Neural progenitor cell (in vitro differentiated cells): Measurements from ENCODE around the gene ACTL10. TPM values are rescaled to one million over a fixed set of nuclear protein-coding genes. Genes with fewer than 3 reads are reported as not detected.

Experiments
- DNase-seq: peaks from one replicate; pipeline ENCODE4 v3.0.0-alpha.2; 2016; ENCODE audit warnings: low spot score
- H2AFZ ChIP-seq: fragments of 200-600 bp; sonication (generic); replicated peaks from 2 replicates; pipeline ENCODE4 v1.6.1; 2016; ENCODE audit warnings: antibody characterized with exemption
- H3F3A ChIP-seq: fragments of 200-600 bp; sonication (generic); 2 replicates; pipeline ENCODE4 v1.6.1; 2016; ENCODE audit warnings: antibody characterized with exemption, low read depth
- H3K27ac ChIP-seq: fragments of 200-600 bp; sonication (generic); 2 replicates; pipeline ENCODE4 v1.5.1; 2016; ENCODE audit warnings: mild to moderate bottlenecking
- H3K27me3 ChIP-seq: fragments of 200-600 bp; sonication (generic); 2 replicates; pipeline ENCODE4 v1.6.1; 2016; ENCODE audit warnings: mild to moderate bottlenecking, moderate library complexity
- H3K36me3 ChIP-seq: fragments of 200-600 bp; sonication (generic); 2 replicates; pipeline ENCODE4 v1.5.1; 2016
- H3K4me1 ChIP-seq: fragments of 200-600 bp; sonication (generic); 2 replicates; pipeline ENCODE4 v1.6.1; 2016; ENCODE audit warnings: mixed run types
- H3K4me2 ChIP-seq: fragments of 200-600 bp; sonication (generic); 2 replicates; pipeline ENCODE4 v1.6.1; 2016
- H3K4me3 ChIP-seq: fragments of 200-600 bp; sonication (generic); 2 replicates; pipeline ENCODE4 v1.5.1; 2016
- H3K79me2 ChIP-seq: fragments of 200-600 bp; sonication (generic); 2 replicates; pipeline ENCODE4 v1.6.1; 2016; ENCODE audit warnings: low read depth
- H3K9ac ChIP-seq: fragments of 200-600 bp; sonication (generic); 2 replicates; pipeline ENCODE4 v1.6.1; 2016
- H3K9me3 ChIP-seq: fragments of 200-600 bp; sonication (generic); 2 replicates; pipeline ENCODE4 v1.5.1; 2016; ENCODE audit warnings: low read depth
- H4K20me1 ChIP-seq: fragments of 200-600 bp; sonication (generic); 2 replicates; pipeline ENCODE4 v1.6.1; 2016; ENCODE audit warnings: low read depth
- H3K27ac Mint-ChIP-seq: 3 replicates; pipeline ENCODE4 v1.8.0; 2021; ENCODE audit warnings: mixed read lengths
- H3K27me3 Mint-ChIP-seq: 2 replicates; pipeline ENCODE4 v1.8.0; 2022; ENCODE audit warnings: low read depth, mild to moderate bottlenecking, inconsistent platforms, moderate library complexity, mixed read lengths; ENCODE audit not compliant: insufficient read depth
- H3K36me3 Mint-ChIP-seq: 3 replicates; pipeline ENCODE4 v1.8.0; 2021; ENCODE audit warnings: mixed read lengths
- H3K4me1 Mint-ChIP-seq: 3 replicates; pipeline ENCODE4 v1.8.0; 2021; ENCODE audit warnings: mixed read lengths
- H3K4me3 Mint-ChIP-seq: 3 replicates; pipeline ENCODE4 v1.8.0; 2021; ENCODE audit warnings: mild to moderate bottlenecking, moderate library complexity, mixed read lengths
- H3K9me3 Mint-ChIP-seq: 3 replicates; pipeline ENCODE4 v1.8.0; 2020; ENCODE audit warnings: mixed read lengths
- EZH2 ChIP-seq: fragments of 200-600 bp; sonication (generic); IDR thresholded peaks from 2 replicates; pipeline ENCODE4 v1.6.1; 2017; ENCODE audit warnings: antibody characterized with exemption, mild to moderate bottlenecking, moderate library complexity
- EZH2phosphoT487 ChIP-seq: fragments of 200-600 bp; sonication (generic); IDR thresholded peaks from 2 replicates; pipeline ENCODE4 v1.6.1; 2017; ENCODE audit warnings: antibody characterized with exemption
- total RNA-seq: library from RNA; depleted of rRNA; stranded (reverse); fragments of >200 nt; gene quantifications from 2 replicates; pipeline ENCODE4 v1.2.3, GENCODE V29; 2015; ENCODE audit warnings: low replicate concordance
- TF ChIP-seq, protein P1 (sequence below): fragments of 200-600 bp; sonication (generic); IDR thresholded peaks from 2 replicates; pipeline ENCODE4 v1.5.1; 2017; ENCODE audit warnings: antibody characterized with exemption, mild to moderate bottlenecking

The ACTL10 gene
- total RNA-seq, 1 donor from 2014 or later: not detected

- Histone ChIP-seq H3K4me3 (no peak overlapping the region), H3K79me2 (no peaks in the 10 kb centered on the region), H3K4me1 (no peaks in the 10 kb centered on the region), H3K27me3 (no peaks in the 10 kb centered on the region), H3K9ac (no peak overlapping the region), H2AFZ (no peak overlapping the region), H3K27ac (no peak overlapping the region), H3K9me3 (no peaks in the 10 kb centered on the region), H4K20me1 (no peaks in the 10 kb centered on the region), H3K36me3 (no peaks in the 10 kb centered on the region), H3K4me2 (no peak overlapping the region), H3F3A (no peaks in the 10 kb centered on the region)
- Mint-ChIP-seq H3K4me3 (no peak overlapping the region), H3K9me3 (no peaks in the 10 kb centered on the region), H3K4me1 (no peaks in the 10 kb centered on the region), H3K36me3 (peaks cover 26% of the 10 kb centered on the region), H3K27me3 (peaks cover 2% of the 10 kb centered on the region), H3K27ac (no peak overlapping the region)
- no peak for DNase-seq
- TF ChIP-seq EZH2 (no peak), EZH2phosphoT487 (no peak)
- TF ChIP-seq, protein P1, sequence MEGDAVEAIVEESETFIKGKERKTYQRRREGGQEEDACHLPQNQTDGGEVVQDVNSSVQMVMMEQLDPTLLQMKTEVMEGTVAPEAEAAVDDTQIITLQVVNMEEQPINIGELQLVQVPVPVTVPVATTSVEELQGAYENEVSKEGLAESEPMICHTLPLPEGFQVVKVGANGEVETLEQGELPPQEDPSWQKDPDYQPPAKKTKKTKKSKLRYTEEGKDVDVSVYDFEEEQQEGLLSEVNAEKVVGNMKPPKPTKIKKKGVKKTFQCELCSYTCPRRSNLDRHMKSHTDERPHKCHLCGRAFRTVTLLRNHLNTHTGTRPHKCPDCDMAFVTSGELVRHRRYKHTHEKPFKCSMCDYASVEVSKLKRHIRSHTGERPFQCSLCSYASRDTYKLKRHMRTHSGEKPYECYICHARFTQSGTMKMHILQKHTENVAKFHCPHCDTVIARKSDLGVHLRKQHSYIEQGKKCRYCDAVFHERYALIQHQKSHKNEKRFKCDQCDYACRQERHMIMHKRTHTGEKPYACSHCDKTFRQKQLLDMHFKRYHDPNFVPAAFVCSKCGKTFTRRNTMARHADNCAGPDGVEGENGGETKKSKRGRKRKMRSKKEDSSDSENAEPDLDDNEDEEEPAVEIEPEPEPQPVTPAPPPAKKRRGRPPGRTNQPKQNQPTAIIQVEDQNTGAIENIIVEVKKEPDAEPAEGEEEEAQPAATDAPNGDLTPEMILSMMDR: no peak
These were observed 31.4 kb upstream of the ACTL10 start for GRCh38 chr20:33635341-33635740.

DNA sequence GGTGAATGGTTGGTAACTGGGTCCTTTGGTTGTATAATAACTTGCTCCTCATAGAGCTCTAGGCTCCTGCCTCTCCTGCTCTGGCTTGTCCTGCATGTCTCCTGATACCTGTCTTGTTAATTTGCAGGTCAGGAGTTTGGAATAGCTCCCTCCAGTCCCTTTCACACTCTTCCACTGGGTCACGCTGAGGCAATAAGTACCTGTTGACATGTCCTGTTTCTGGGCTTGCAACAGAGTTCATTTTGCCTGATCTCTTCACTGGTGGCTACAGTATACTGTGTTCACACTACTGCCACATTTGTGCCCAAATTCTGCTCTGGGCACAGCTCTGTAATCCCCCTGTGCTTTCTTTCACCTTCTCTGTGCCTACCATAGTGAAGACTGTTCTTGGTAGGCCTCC lies 30.0 kb upstream of the ACTL10 start:
- Mint-ChIP-seq H3K36me3 (peaks cover 20% of the 10 kb centered on the region), H3K4me3 (no peak overlapping the region), H3K27me3 (peaks cover 2% of the 10 kb centered on the region), H3K9me3 (no peaks in the 10 kb centered on the region), H3K27ac (no peak overlapping the region), H3K4me1 (no peaks in the 10 kb centered on the region)
- H3K9ac ChIP-seq: no peak overlapping the region
- H3K4me2 ChIP-seq: no peak overlapping the region
- TF ChIP-seq, protein P1: no peak
- TF ChIP-seq EZH2phosphoT487 (no peak), EZH2 (no peak)
- no peaks in the 10 kb centered on the region for H3K79me2 ChIP-seq
- H3K36me3 ChIP-seq: no peaks in the 10 kb centered on the region
- no peaks in the 10 kb centered on the region for H3K27me3 ChIP-seq
- H4K20me1 ChIP-seq: no peaks in the 10 kb centered on the region
- H2AFZ ChIP-seq: no peak overlapping the region
- no peak overlapping the region for H3K4me3 ChIP-seq
- DNase-seq: no peak
- no peak overlapping the region for H3K27ac ChIP-seq
- H3K4me1 ChIP-seq: no peaks in the 10 kb centered on the region
- no peaks in the 10 kb centered on the region for H3K9me3 ChIP-seq
- H3F3A ChIP-seq: no peaks in the 10 kb centered on the region

DNA sequence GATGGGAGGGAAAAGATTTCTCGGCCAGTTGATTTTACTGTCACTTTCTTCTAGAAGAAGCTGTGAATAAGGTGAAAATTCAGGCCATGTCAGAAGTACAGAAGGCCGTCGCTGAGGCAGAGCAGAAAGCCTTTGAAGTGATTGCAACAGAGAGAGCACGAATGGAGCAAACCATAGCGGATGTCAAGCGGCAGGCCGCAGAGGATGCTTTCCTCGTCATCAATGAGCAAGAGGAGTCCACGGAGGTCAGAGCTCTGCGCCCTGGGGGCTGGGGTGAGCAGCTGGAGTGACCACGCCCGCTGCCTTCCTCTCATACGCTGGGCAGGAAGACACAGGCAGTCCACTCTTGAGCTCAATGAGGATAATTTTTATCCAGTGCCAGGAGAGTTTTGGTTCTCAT lies 26.5 kb upstream of the ACTL10 start:
- no peak overlapping the region for H3K27ac ChIP-seq
- H3K36me3 ChIP-seq: no peaks in the 10 kb centered on the region
- no peak for DNase-seq
- H3K9ac ChIP-seq: no peak overlapping the region
- H3K79me2 ChIP-seq: no peaks in the 10 kb centered on the region
- H3K4me1 ChIP-seq: no peaks in the 10 kb centered on the region
- H4K20me1 ChIP-seq: no peaks in the 10 kb centered on the region
- no peaks in the 10 kb centered on the region for H3K9me3 ChIP-seq
- no peak overlapping the region for H3K27ac Mint-ChIP-seq
- no peak for TF ChIP-seq EZH2
- no peak for TF ChIP-seq EZH2phosphoT487
- TF ChIP-seq, protein P1: no peak
- no peak overlapping the region for H2AFZ ChIP-seq
- H3F3A ChIP-seq: no peaks in the 10 kb centered on the region
- H3K4me1 Mint-ChIP-seq: no peaks in the 10 kb centered on the region
- H3K4me3 Mint-ChIP-seq: no peak overlapping the region
- H3K4me3 ChIP-seq: no peak overlapping the region
- H3K9me3 Mint-ChIP-seq: no peaks in the 10 kb centered on the region
- no peaks in the 10 kb centered on the region for H3K27me3 ChIP-seq
- no peak overlapping the region for H3K4me2 ChIP-seq
- peaks cover 17% of the 10 kb centered on the region for H3K36me3 Mint-ChIP-seq
- peaks cover 2% of the 10 kb centered on the region for H3K27me3 Mint-ChIP-seq
